Kidney (tissue), 14 donors: ENCODE data around the gene SLC7A5. TPM values are rescaled to one million over a fixed set of nuclear protein-coding genes. Genes with fewer than 3 reads are reported as not detected.
A peak's percentile ranks its signal among the peaks of the same experiment; 100 is the strongest.

Source experiments
- DNase-seq, 5 donors: peaks; one replicate each; pipeline ENCODE4 v3.0.0-alpha.2; 2013 to 2020
- FAIRE-seq: peaks from 2 replicates; lab custom pipeline; 2012; peaks lifted over from hg19 to GRCh38; lab: Jason Lieb, UNC
- H3K27ac ChIP-seq, 2 donors: one replicate each; pipeline ENCODE4 v1.7.0; 2013; ENCODE audit warnings: low read depth in 2 of 2, low read length in 2 of 2, inconsistent platforms in 1 of 2
- H3K27me3 ChIP-seq: one replicate; pipeline ENCODE4 v1.7.1; 2013; ENCODE audit warnings: low read length, inconsistent platforms; ENCODE audit not compliant: control insufficient read depth, insufficient read depth
- H3K36me3 ChIP-seq, 3 donors: one replicate each; pipeline versions ENCODE4 v1.7.0 to v1.7.1; 2013; ENCODE audit warnings: low read length in 3 of 3, control low read depth in 1 of 3, inconsistent platforms in 1 of 3; ENCODE audit not compliant: insufficient read depth in 3 of 3, control insufficient read depth in 2 of 3
- H3K4me1 ChIP-seq, 3 donors: one replicate each; pipeline versions ENCODE4 v1.7.0 to v1.7.1; 2013; ENCODE audit warnings: low read length in 3 of 3, inconsistent platforms in 1 of 3, low read depth in 1 of 3; ENCODE audit not compliant: control insufficient read depth in 2 of 3, insufficient read depth in 2 of 3
- H3K4me3 ChIP-seq, 3 donors: one replicate each; pipeline versions ENCODE4 v1.7.0 to v1.8.1; 2013; ENCODE audit warnings: low read length in 3 of 3, control low read depth in 1 of 3, inconsistent platforms in 1 of 3
- H3K9ac ChIP-seq, 3 donors: one replicate each; pipeline versions ENCODE4 v1.7.0 to v1.7.1; 2013; ENCODE audit warnings: low read length in 3 of 3, control low read depth in 1 of 3, inconsistent platforms in 1 of 3
- H3K9me3 ChIP-seq, 3 donors: one replicate each; pipeline versions ENCODE4 v1.7.0 to v1.7.1; 2013; ENCODE audit warnings: low read length in 3 of 3, control low read depth in 1 of 3, inconsistent platforms in 1 of 3; ENCODE audit not compliant: control insufficient read depth in 2 of 3, insufficient read depth in 1 of 3
- intact Hi-C: fragments of 100-400 bp; cut with DNase I; formaldehyde crosslinking; loops from one replicate; pipeline ENCODE4 v1.11.1; 2022
- polyA plus RNA-seq: library from polyadenylated mRNA; stranded (reverse); fragments of 350-450 nt; fragmentation: Illumina TruSeq; extraction: RNeasy Lipid Tissue Mini Kit (QIAGEN cat#74804); gene quantifications from one replicate; pipeline ENCODE4 v1.2.3, GENCODE V29; 2014; ENCODE audit warnings: low read depth, low replicate concordance; ENCODE audit not compliant: insufficient read depth
- total RNA-seq: library from RNA; stranded (reverse); fragmentation: NEBNext Ultra II Directional; extraction: Animal tissue kit (Norgen Biotek cat#: 25700); gene quantifications from one replicate; pipeline ENCODE4 v1.2.1, GENCODE V29; 2021
- TF ChIP-seq, protein P1 (sequence below): IDR thresholded peaks from 3 replicates; pipeline ENCODE4 v1.5.1; 2012; ENCODE audit warnings: mild to moderate bottlenecking, moderate library complexity, borderline replicate concordance; ENCODE audit not compliant: insufficient read depth; ENCODE audit errors: extremely low read depth
- donor health status: control.
- donor health status: control.
- donor health status: control.
- donor health status: control.
- donor health status: control.
- donor health status: DM: yes; HTN: yes; CAD: no.
- donor health status: Normal renal cell carcinoma (clear cell type).

SLC7A5 gene
- total and polyA plus RNA-seq, 2 donors from 2014 or later = 17.0 to 18.7 TPM

DNA sequence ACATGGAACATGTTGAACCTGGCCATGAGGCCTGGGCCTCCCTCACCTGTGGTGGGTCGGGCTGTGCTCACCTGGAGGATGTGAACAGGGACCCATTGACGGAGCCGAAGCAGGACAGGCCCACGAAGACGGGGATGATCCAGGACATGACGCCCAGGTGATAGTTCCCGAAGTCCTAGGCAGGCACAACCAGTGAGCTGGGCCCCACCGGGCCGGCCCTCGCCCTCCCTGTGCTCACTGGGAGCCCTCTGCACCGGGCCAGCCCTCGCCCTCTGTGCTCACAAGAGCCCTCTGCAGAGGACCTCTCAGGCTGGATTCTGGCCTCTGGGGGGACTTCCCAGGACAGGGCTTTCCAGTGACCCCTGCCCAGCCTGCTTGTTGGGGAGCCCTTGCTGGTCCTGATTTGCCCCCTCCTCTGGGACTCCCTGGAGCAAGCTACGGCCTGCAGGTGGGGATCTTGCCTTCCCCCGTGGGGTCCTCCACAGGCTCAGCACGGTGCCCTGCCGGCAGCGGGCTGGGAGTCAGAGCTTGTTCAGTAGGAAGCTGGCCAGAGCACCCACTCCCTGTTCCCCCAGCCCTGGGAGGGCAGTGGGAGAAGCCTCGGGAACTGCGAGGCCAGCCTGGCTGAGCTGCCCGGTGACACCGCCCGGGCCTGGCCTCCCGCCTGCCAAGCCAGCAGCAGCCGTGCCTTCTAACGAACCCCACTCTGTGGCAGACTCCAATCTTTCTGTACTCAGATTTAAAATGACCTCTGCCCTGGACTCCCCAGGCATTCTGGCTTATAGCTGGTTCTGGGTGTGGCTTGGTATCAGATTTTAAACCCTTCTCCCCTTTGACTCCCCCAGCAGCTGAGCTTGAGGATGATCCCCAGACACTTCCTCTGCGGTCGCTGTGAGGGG lies 30.4 kb downstream of the SLC7A5 start:
- peaks cover 0 to 4% (median 2%) of the 10 kb centered on the region in 3 donors for H3K4me1 ChIP-seq
- intact Hi-C loops = no loop called here
- H3K4me3 ChIP-seq = no peak overlapping the region
- no peaks in the 10 kb centered on the region for H3K9me3 ChIP-seq
- no peak overlapping the region for H3K27ac ChIP-seq
- H3K27me3 ChIP-seq = no peaks in the 10 kb centered on the region
- TF ChIP-seq, protein P1, sequence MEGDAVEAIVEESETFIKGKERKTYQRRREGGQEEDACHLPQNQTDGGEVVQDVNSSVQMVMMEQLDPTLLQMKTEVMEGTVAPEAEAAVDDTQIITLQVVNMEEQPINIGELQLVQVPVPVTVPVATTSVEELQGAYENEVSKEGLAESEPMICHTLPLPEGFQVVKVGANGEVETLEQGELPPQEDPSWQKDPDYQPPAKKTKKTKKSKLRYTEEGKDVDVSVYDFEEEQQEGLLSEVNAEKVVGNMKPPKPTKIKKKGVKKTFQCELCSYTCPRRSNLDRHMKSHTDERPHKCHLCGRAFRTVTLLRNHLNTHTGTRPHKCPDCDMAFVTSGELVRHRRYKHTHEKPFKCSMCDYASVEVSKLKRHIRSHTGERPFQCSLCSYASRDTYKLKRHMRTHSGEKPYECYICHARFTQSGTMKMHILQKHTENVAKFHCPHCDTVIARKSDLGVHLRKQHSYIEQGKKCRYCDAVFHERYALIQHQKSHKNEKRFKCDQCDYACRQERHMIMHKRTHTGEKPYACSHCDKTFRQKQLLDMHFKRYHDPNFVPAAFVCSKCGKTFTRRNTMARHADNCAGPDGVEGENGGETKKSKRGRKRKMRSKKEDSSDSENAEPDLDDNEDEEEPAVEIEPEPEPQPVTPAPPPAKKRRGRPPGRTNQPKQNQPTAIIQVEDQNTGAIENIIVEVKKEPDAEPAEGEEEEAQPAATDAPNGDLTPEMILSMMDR = no peak
- no peak overlapping the region for H3K9ac ChIP-seq
- peak in 1 of 5 donors; percentile 61 for DNase-seq
- no peak for FAIRE-seq
- no peaks in the 10 kb centered on the region for H3K36me3 ChIP-seq

DNA sequence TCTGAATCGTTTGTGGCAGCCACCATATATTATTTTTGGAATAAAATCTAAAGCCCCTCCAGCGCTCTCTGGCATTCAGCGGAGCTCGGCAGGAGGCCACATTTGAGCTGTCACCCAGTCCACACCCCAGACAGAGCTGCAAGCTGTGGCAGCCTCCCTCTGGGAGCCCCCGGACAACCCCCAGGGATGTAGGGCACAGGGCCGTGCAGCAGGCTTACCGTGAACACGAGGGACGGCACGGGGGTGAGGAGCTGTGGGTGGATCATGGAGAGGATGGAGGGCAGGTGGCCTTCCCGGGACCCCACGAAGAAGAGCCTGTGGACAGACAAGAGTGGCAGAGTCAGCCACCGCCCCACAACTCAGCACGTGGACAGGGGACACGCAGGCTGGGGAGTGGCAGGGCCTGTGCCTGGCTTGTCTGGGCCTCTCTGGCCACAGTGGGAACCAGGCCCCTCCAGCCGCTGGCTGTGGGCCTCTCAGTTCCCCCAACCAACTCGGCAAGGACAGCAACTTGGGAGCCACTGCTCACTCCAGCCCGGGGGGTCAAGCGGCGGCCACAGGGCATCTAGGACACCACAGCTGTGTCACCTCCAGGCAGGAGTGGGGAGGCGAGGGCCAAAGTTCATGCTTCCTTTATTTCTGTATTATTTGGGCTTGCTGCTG lies 31.5 kb downstream of the SLC7A5 start:
- FAIRE-seq = no peak
- H3K4me1 ChIP-seq = peaks cover 0 to 4% (median 2%) of the 10 kb centered on the region in 3 donors
- no peak overlapping the region for H3K27ac ChIP-seq
- intact Hi-C loops = no loop called here
- no peak overlapping the region for H3K9ac ChIP-seq
- H3K27me3 ChIP-seq = no peaks in the 10 kb centered on the region
- H3K36me3 ChIP-seq = no peaks in the 10 kb centered on the region
- DNase-seq = no peak
- H3K9me3 ChIP-seq = no peaks in the 10 kb centered on the region
- H3K4me3 ChIP-seq = no peak overlapping the region
- TF ChIP-seq, protein P1 = no peak

DNA sequence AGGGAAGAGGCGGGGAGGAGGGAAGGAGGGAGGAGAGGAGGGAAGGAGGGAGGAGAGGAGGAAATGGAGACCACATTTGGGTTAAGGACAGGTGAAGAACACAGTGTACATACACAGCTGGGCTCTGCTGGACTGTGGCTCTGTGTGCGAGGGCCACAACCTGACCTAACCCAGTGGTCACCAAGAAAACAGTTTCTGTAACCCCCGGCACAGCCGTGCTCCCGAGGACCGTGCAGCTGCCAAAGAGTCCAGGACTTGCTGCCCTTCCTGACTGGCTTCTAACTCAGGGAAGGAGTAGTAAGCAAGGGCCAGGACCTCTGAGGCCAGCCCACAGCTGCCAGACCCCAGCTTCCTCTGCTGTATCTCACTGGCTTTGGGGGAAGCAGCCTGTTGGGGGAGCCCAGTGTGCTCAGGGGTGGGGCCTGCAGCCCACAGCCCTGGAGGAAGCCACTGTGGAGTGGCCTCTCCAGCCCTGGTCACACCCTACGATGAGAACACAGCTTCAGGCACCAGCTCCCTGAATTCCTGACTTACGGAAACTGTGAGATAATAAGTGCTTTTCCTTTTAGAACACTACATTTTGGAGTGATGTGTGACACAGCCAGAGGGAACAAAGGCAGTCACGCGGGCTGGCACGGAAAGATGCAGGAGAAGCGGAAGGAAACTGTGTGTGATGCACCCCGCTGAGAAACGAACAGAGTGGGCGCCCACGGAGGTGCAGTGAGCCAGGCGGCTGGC lies 32.3 kb downstream of the SLC7A5 start:
- no peak overlapping the region for H3K4me3 ChIP-seq
- no peak overlapping the region for H3K9ac ChIP-seq
- no peak overlapping the region for H3K27ac ChIP-seq
- TF ChIP-seq, protein P1 = no peak
- intact Hi-C loops = no loop called here
- H3K4me1 ChIP-seq = peaks cover 0 to 4% (median 2%) of the 10 kb centered on the region in 3 donors
- DNase-seq (no peak), FAIRE-seq (no peak)
- H3K9me3 ChIP-seq = no peaks in the 10 kb centered on the region
- H3K27me3 ChIP-seq = no peaks in the 10 kb centered on the region
- H3K36me3 ChIP-seq = no peaks in the 10 kb centered on the region
